ENCODE results near the gene DSCAML1.
A peak's percentile ranks its signal among the peaks of the same experiment; 100 is the strongest.

Gene DSCAML1

GRCh38 chr11:117670443-117670842, 126.6 kb downstream of the DSCAML1 start:
- DNase-seq (ENCODE audit: low read depth), result no peak
- TF ChIP-seq CTCF (IDR thresholded peaks at IDR 0.05; ENCODE audit: control insufficient read depth, extremely low read depth, insufficient read depth), result no peak

GRCh38 chr11:117669616-117670015, 127.4 kb downstream of the DSCAML1 start:
- no peak for TF ChIP-seq CTCF (IDR thresholded peaks at IDR 0.05; ENCODE audit: control insufficient read depth, extremely low read depth, insufficient read depth)
- H3K4me3 ChIP-seq (ENCODE audit: low read depth, low read length), result no peak overlapping the region
- DNase-seq (ENCODE audit: low read depth), result no peak

More at GRCh38 chr11:117670443-117670842, 126.6 kb downstream of the DSCAML1 start:
- H3K4me3 ChIP-seq (ENCODE audit: low read depth, low read length), result no peak overlapping the region

GRCh38 chr11:117669062-117669461, 128.0 kb downstream of the DSCAML1 start:
- TF ChIP-seq CTCF (IDR thresholded peaks at IDR 0.05; ENCODE audit: control insufficient read depth, extremely low read depth, insufficient read depth), result no peak
- DNase-seq (ENCODE audit: low read depth), result no peak
- H3K4me3 ChIP-seq (ENCODE audit: low read depth, low read length), result no peak overlapping the region

GRCh38 chr11:117668321-117668751, 128.7 kb downstream of the DSCAML1 start:
- TF ChIP-seq CTCF (IDR thresholded peaks at IDR 0.05; ENCODE audit: control insufficient read depth, extremely low read depth, insufficient read depth), result no peak
- no peak overlapping the region for H3K4me3 ChIP-seq (ENCODE audit: low read depth, low read length)
- DNase-seq (ENCODE audit: low read depth), result peak; percentile 65

- TF ChIP-seq CTCF (IDR thresholded peaks at IDR 0.05; ENCODE audit: control insufficient read depth, extremely low read depth, insufficient read depth), result no peak
- DNase-seq (ENCODE audit: low read depth), result no peak
- no peak overlapping the region for H3K4me3 ChIP-seq (ENCODE audit: low read depth, low read length)
Observed at GRCh38 chr11:117664897-117665296, 132.1 kb downstream of the DSCAML1 start.

GRCh38 chr11:117663821-117664220, 133.2 kb downstream of the DSCAML1 start:
- no peak overlapping the region for H3K4me3 ChIP-seq (ENCODE audit: low read depth, low read length)
- TF ChIP-seq CTCF (IDR thresholded peaks at IDR 0.05; ENCODE audit: control insufficient read depth, extremely low read depth, insufficient read depth), result no peak
- no peak for DNase-seq (ENCODE audit: low read depth)

GRCh38 chr11:117663414-117663813, 133.6 kb downstream of the DSCAML1 start:
- TF ChIP-seq CTCF (IDR thresholded peaks at IDR 0.05; ENCODE audit: control insufficient read depth, extremely low read depth, insufficient read depth), result no peak
- DNase-seq (ENCODE audit: low read depth), result no peak
- H3K4me3 ChIP-seq (ENCODE audit: low read depth, low read length), result no peak overlapping the region
